Natural killer cell (primary cell): ENCODE results near the gene AGA. TPM values are rescaled to one million over a fixed set of nuclear protein-coding genes. Genes with fewer than 3 reads are reported as not detected.

Source experiments
- ATAC-seq, 3 donors: fragments of 150-1000 bp in 2 of 3; fragments of 200-7000 bp in 1 of 3; cut with Tn5 transposase; 1 replicate in 1 of 3; 2 replicates in 2 of 3; pipeline ENCODE4 v1.10.0; 2021; ENCODE audit warnings: mild to moderate bottlenecking in 2 of 3, moderate library complexity in 2 of 3
- DNase-seq, 2 donors: peaks; one replicate each; pipeline versions ENCODE4 v3.0.0 to v3.0.0-alpha.2; 2013 to 2021; ENCODE audit warnings: mixed read lengths in 1 of 2
- H3K27ac ChIP-seq: one replicate; pipeline ENCODE4 v1.5.1; 2013; ENCODE audit warnings: mild to moderate bottlenecking, low read length
- H3K27me3 ChIP-seq: one replicate; pipeline ENCODE4 v1.6.1; 2013; ENCODE audit warnings: low read length; ENCODE audit not compliant: control insufficient read depth, insufficient read depth
- H3K36me3 ChIP-seq: one replicate; pipeline ENCODE4 v1.6.1; 2013; ENCODE audit warnings: low read length; ENCODE audit not compliant: control insufficient read depth, insufficient read depth
- H3K4me1 ChIP-seq: one replicate; pipeline ENCODE4 v1.6.1; 2013; ENCODE audit warnings: low read length; ENCODE audit not compliant: control insufficient read depth, insufficient read depth
- H3K4me3 ChIP-seq: one replicate; pipeline ENCODE4 v1.5.1; 2013; ENCODE audit warnings: low read length
- H3K9me3 ChIP-seq: one replicate; pipeline ENCODE4 v1.6.1; 2013; ENCODE audit warnings: low read length; ENCODE audit not compliant: control insufficient read depth, insufficient read depth
- H3K27ac Mint-ChIP-seq, 2 donors: one replicate each; pipeline ENCODE4 v1.8.0; 2022; ENCODE audit warnings: mild to moderate bottlenecking in 2 of 2, mixed read lengths in 2 of 2, moderate library complexity in 1 of 2
- H3K27me3 Mint-ChIP-seq, 2 donors: one replicate each; pipeline ENCODE4 v1.8.0; 2022; ENCODE audit warnings: low read depth in 2 of 2, mixed read lengths in 2 of 2
- H3K36me3 Mint-ChIP-seq: one replicate; pipeline ENCODE4 v1.8.0; 2022; ENCODE audit warnings: mixed read lengths
- H3K4me1 Mint-ChIP-seq, 2 donors: one replicate each; pipeline ENCODE4 v1.8.0; 2022; ENCODE audit warnings: mixed read lengths in 2 of 2
- H3K4me3 Mint-ChIP-seq: one replicate; pipeline ENCODE4 v1.8.0; 2022; ENCODE audit warnings: mild to moderate bottlenecking, moderate library complexity, mixed read lengths
- H3K9me3 Mint-ChIP-seq, 2 donors: one replicate each; pipeline ENCODE4 v1.8.0; 2022; ENCODE audit warnings: mixed read lengths in 2 of 2
- WGBS: methylation state at CpG from one replicate; pipeline ENCODE4 v1.1.7; 2013; ENCODE audit warnings: missing lambda C conversion rate; ENCODE audit not compliant: insufficient coverage; 5-methylcytosine and 5-hydroxymethylcytosine counted together
- intact Hi-C: fragments of 100-400 bp; cut with micrococcal nuclease; formaldehyde crosslinking; loops from one replicate; pipeline ENCODE4 v1.14.2; 2022
- total RNA-seq, 4 donors: library from RNA; stranded (reverse); fragments of 120-200 nt in 1 of 4; gene quantifications; one replicate each; pipeline versions ENCODE4 v1.2.3 to v1.2.4, GENCODE V29; 2013 to 2022
- TF ChIP-seq, protein P1 (sequence below): fragments of 200-600 bp; IDR thresholded peaks from one replicate; pipeline ENCODE4 v1.8.0; 2022; ENCODE audit warnings: antibody characterized with exemption

Gene AGA
- 10 to 100 TPM; 15.7 to 16.9 (median 16.6) TPM for total RNA-seq
- total RNA-seq (2013): 32.0 TPM

DNA sequence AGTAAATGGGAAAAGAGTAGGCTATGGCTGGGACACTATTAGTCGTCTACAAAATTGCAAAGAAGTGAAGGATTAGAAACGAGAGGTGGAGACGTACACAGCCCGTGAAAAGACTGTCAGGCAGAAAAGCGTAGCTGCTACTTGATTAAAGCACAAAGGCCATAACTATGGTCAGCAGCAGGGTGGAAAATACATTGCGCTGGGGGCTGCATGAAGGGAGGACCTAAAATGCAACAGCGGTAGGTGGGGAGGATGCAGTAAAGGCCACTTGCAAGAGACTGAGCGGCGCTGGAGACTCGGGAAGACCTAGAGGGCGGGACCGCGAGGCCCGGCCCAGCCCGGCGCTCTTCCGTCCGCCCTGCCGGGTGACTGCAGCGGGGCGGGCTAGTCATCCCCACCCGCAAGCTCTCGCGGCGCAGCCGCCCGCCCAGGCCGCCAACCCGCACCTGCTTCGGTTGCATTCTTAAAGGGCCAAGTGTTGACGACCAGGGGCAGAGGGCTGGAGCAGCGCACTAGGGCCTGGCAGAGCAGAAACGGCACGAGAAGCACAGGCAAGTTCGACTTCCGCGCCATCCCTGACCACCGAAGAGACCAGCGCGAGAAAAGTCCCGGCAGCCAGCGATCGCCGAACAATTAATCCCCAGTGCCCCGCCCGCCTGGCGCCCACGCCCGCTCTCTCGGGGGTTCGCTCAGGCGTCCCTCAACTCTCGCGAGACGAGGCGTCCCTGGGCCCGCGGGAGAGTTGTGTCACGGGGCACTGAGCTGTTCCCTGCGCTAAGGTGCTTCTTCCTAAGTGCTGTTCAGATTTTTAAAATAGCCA lies at the start of gene AGA:
TSS of gene AGA (minus strand) at position 635 of the 820 bp plus-strand sequence. CDS start at position 573, 62 bp downstream.
- Mint-ChIP-seq H3K4me1 (peaks cover 20 to 24% of the 10 kb centered on the region in 2 donors), H3K27me3 (no peaks in the 10 kb centered on the region), H3K9me3 (no peaks in the 10 kb centered on the region), H3K36me3 (peaks cover 4% of the 10 kb centered on the region), H3K27ac (peak within 1 kb of the TSS; percentile 85 to 94), H3K4me3 (peak within 1 kb of the TSS; percentile 90)
- H3K36me3 ChIP-seq: peaks cover 12% of the 10 kb centered on the region
- H3K27me3 ChIP-seq: no peaks in the 10 kb centered on the region
- intact Hi-C loops: loop anchor here (1.0 to 5.0 kb wide), 3 partner anchors 40 to 1120 kb away; no protein-coding TSS in a partner anchor
- DNase-seq (peak; percentile 94 to 98), ATAC-seq (peak; percentile 90 to 95 (median 90))
- WGBS: under 1% methylated on average over 60 of the region's 60 CpGs
- peaks cover 12% of the 10 kb centered on the region for H3K4me1 ChIP-seq
- H3K9me3 ChIP-seq: no peaks in the 10 kb centered on the region
- TF ChIP-seq, protein P1, sequence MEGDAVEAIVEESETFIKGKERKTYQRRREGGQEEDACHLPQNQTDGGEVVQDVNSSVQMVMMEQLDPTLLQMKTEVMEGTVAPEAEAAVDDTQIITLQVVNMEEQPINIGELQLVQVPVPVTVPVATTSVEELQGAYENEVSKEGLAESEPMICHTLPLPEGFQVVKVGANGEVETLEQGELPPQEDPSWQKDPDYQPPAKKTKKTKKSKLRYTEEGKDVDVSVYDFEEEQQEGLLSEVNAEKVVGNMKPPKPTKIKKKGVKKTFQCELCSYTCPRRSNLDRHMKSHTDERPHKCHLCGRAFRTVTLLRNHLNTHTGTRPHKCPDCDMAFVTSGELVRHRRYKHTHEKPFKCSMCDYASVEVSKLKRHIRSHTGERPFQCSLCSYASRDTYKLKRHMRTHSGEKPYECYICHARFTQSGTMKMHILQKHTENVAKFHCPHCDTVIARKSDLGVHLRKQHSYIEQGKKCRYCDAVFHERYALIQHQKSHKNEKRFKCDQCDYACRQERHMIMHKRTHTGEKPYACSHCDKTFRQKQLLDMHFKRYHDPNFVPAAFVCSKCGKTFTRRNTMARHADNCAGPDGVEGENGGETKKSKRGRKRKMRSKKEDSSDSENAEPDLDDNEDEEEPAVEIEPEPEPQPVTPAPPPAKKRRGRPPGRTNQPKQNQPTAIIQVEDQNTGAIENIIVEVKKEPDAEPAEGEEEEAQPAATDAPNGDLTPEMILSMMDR: no peak
- peak within 1 kb of the TSS; percentile 69 for H3K4me3 ChIP-seq
- peak within 1 kb of the TSS; percentile 86 for H3K27ac ChIP-seq

DNA sequence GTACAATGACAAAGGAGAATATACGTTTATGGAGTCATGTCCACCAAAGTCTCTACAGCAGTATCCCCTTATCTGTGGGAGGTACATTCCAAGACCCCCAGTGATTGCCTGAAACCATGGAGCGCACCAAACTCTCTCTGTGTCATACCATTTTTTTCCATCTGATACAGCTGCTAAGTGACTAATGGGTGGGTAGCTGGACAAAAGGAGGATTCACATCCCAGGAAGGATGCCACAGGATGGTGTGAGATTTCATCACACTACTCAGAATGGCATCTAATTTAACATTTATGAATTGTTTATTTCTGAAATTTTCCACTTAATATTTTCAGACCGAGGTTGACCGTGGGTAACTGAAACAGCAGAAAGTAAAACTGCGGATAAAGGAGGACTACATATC lies 49.8 kb upstream of the AGA start:
- no peaks in the 10 kb centered on the region for H3K36me3 Mint-ChIP-seq
- H3K4me1 ChIP-seq: no peaks in the 10 kb centered on the region
- TF ChIP-seq, protein P1: no peak
- H3K4me1 Mint-ChIP-seq: no peaks in the 10 kb centered on the region
- no peaks in the 10 kb centered on the region for H3K9me3 ChIP-seq
- no peak overlapping the region for H3K4me3 Mint-ChIP-seq
- no peak overlapping the region for H3K27ac ChIP-seq
- 80% methylated on average over 1 of the region's 5 CpGs for WGBS
- H3K27me3 Mint-ChIP-seq: no peaks in the 10 kb centered on the region
- ATAC-seq (no peak), DNase-seq (no peak)
- H3K4me3 ChIP-seq: no peak overlapping the region
- H3K27me3 ChIP-seq: no peaks in the 10 kb centered on the region
- H3K36me3 ChIP-seq: no peaks in the 10 kb centered on the region
- H3K9me3 Mint-ChIP-seq: no peaks in the 10 kb centered on the region
- no peak overlapping the region for H3K27ac Mint-ChIP-seq
- intact Hi-C loops: no loop called here

DNA sequence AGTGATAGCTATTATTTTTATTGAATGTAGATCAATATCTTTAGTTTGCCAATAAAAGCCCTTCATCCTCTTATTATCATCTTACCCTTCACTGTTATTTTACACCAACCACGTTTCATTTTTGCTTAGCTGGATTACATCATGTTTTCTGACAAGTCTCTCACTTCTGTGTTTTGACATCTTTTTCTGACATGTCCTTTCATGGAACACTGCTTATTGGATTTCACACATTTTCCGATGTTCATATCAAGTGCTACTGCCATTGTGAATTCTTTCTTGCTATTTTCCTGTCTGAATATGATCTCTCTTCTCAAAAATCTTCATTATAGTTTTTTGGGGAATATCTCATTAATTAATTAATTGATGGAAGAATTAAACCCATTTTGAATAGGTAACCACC lies 48.5 kb upstream of the AGA start:
- Mint-ChIP-seq H3K36me3 (no peaks in the 10 kb centered on the region), H3K9me3 (no peaks in the 10 kb centered on the region), H3K4me1 (no peaks in the 10 kb centered on the region), H3K4me3 (no peak overlapping the region), H3K27ac (no peak overlapping the region), H3K27me3 (no peaks in the 10 kb centered on the region)
- no peaks in the 10 kb centered on the region for H3K27me3 ChIP-seq
- no peak overlapping the region for H3K4me3 ChIP-seq
- H3K9me3 ChIP-seq: no peaks in the 10 kb centered on the region
- no peak overlapping the region for H3K27ac ChIP-seq
- no peak for ATAC-seq
- H3K36me3 ChIP-seq: no peaks in the 10 kb centered on the region
- DNase-seq: no peak
- 81% methylated on average over 2 of the region's 2 CpGs for WGBS
- intact Hi-C loops: no loop called here
- no peaks in the 10 kb centered on the region for H3K4me1 ChIP-seq
- TF ChIP-seq, protein P1: no peak
